C4-2B (cell line): ENCODE results near the gene SOX2.

Experiments used
- CTCF ChIP-seq: fragments of 450-650 bp; conservative IDR thresholded peaks from 2 replicates; pipeline ENCODE4 v1.5.1; 2017; ENCODE audit warnings: mild to moderate bottlenecking
- ZFX ChIP-seq: fragments of 450-650 bp; IDR thresholded peaks from 2 replicates; pipeline ENCODE4 v1.6.1; 2017

- TF ChIP-seq CTCF (no peak), ZFX (no peak)
Measured at GRCh38 chr3:181753391-181753790, 41.7 kb downstream of the SOX2 start.
